H9 (cell line): ENCODE results near the gene MOV10. TPM values are rescaled to one million over a fixed set of nuclear protein-coding genes. Genes with fewer than 3 reads are reported as not detected.
"Not testable (repeated sequence)": the region's sequence is repeated elsewhere in the genome, so short reads cannot be mapped to it uniquely, and the experiment has no call there.

ENCODE experiments used
- DNase-seq: peaks from one replicate; pipeline ENCODE4 v3.0.0-alpha.2; 2017
- H2AFZ ChIP-seq: one replicate; pipeline ENCODE4 v1.6.1; 2013; ENCODE audit warnings: mild to moderate bottlenecking, low read length, control low read depth, moderate library complexity
- H2AK5ac ChIP-seq: 2 replicates; pipeline ENCODE4 v1.6.1; 2013; ENCODE audit warnings: low read length, control low read depth, mixed read lengths; ENCODE audit not compliant: insufficient read length
- H2BK120ac ChIP-seq: one replicate; pipeline ENCODE4 v1.6.1; 2013; ENCODE audit warnings: low read depth, mild to moderate bottlenecking, low read length, control low read depth, inconsistent platforms; ENCODE audit not compliant: poor library complexity, severe bottlenecking
- H2BK12ac ChIP-seq: 2 replicates; pipeline ENCODE4 v1.6.1; 2013; ENCODE audit warnings: low read length, control low read depth, mixed read lengths, low read depth; ENCODE audit not compliant: insufficient read length
- H2BK15ac ChIP-seq: 2 replicates; pipeline ENCODE4 v1.6.1; 2013; ENCODE audit warnings: low read depth, low read length, control low read depth
- H2BK20ac ChIP-seq: one replicate; pipeline ENCODE4 v1.6.1; 2013; ENCODE audit warnings: low read depth, mild to moderate bottlenecking, low read length, control low read depth, inconsistent platforms; ENCODE audit not compliant: poor library complexity, severe bottlenecking
- H2BK5ac ChIP-seq: 2 replicates; pipeline ENCODE4 v1.6.1; 2013; ENCODE audit warnings: low read length, control low read depth, mixed read lengths; ENCODE audit not compliant: insufficient read length
- H3K14ac ChIP-seq: 2 replicates; pipeline ENCODE4 v1.6.1; 2013; ENCODE audit warnings: low read length, control low read depth; ENCODE audit not compliant: insufficient read depth
- H3K18ac ChIP-seq: 2 replicates; pipeline ENCODE4 v1.6.1; 2013; ENCODE audit warnings: low read depth, mild to moderate bottlenecking, mixed read lengths, low read length, control low read depth; ENCODE audit not compliant: insufficient read length
- H3K23ac ChIP-seq: 2 replicates; pipeline ENCODE4 v1.6.1; 2013; ENCODE audit warnings: low read length, control low read depth, mixed read lengths, low read depth; ENCODE audit not compliant: insufficient read length
- H3K23me2 ChIP-seq: 2 replicates; pipeline ENCODE4 v1.6.1; 2013; ENCODE audit warnings: low read depth, mild to moderate bottlenecking, mixed read lengths, low read length, control low read depth; ENCODE audit not compliant: insufficient read length, poor library complexity, severe bottlenecking
- H3K27ac ChIP-seq: 2 replicates; pipeline ENCODE4 v1.5.1; 2013; ENCODE audit warnings: low read length, control low read depth, mixed read lengths, low read depth; ENCODE audit not compliant: insufficient read length
- H3K27me3 ChIP-seq: 2 replicates; pipeline ENCODE4 v1.6.1; 2013; ENCODE audit warnings: low read length, control low read depth, inconsistent platforms; ENCODE audit not compliant: insufficient read depth
- H3K4ac ChIP-seq: 2 replicates; pipeline ENCODE4 v1.6.1; 2013; ENCODE audit warnings: low read depth, mild to moderate bottlenecking, control low read depth, inconsistent platforms, low read length, moderate library complexity
- H3K4me1 ChIP-seq: 2 replicates; pipeline ENCODE4 v1.6.1; 2013; ENCODE audit warnings: low read length, control low read depth, inconsistent platforms; ENCODE audit not compliant: insufficient read depth
- H3K4me2 ChIP-seq: 2 replicates; pipeline ENCODE4 v1.6.1; 2013; ENCODE audit warnings: low read length, control low read depth, mixed read lengths; ENCODE audit not compliant: insufficient read length, insufficient read depth
- H3K56ac ChIP-seq: 2 replicates; pipeline ENCODE4 v1.6.1; 2013; ENCODE audit warnings: low read depth, mild to moderate bottlenecking, mixed read lengths, low read length, control low read depth; ENCODE audit not compliant: insufficient read length
- H3K79me1 ChIP-seq: 2 replicates; pipeline ENCODE4 v1.6.1; 2013; ENCODE audit warnings: low read depth, mild to moderate bottlenecking, moderate library complexity, low read length, control low read depth, inconsistent platforms; ENCODE audit not compliant: insufficient read depth, poor library complexity, severe bottlenecking
- H3K79me2 ChIP-seq: 2 replicates; pipeline ENCODE4 v1.6.1; 2013; ENCODE audit warnings: low read length, control low read depth, inconsistent platforms; ENCODE audit not compliant: insufficient read depth
- H3K9ac ChIP-seq: 2 replicates; pipeline ENCODE4 v1.6.1; 2013; ENCODE audit warnings: low read length, control low read depth, mixed read lengths; ENCODE audit not compliant: insufficient read length; ENCODE audit errors: extremely low read depth
- H3K9me3 ChIP-seq: one replicate; pipeline ENCODE4 v1.6.1; 2013; ENCODE audit warnings: low read depth, low read length, inconsistent platforms; ENCODE audit not compliant: control insufficient read depth
- H3T11ph ChIP-seq: one replicate; pipeline ENCODE4 v1.6.1; 2013; ENCODE audit warnings: mild to moderate bottlenecking, low read length, control low read depth, inconsistent platforms
- H4K20me1 ChIP-seq: one replicate; pipeline ENCODE4 v1.6.1; 2013; ENCODE audit not compliant: control insufficient read depth, insufficient read length, insufficient read depth
- H4K5ac ChIP-seq: 2 replicates; pipeline ENCODE4 v1.6.1; 2013; ENCODE audit warnings: low read depth, mild to moderate bottlenecking, mixed read lengths, low read length, control low read depth; ENCODE audit not compliant: insufficient read length
- H4K8ac ChIP-seq: replicated peaks from 2 replicates; pipeline ENCODE4 v1.6.1; 2013; ENCODE audit warnings: low read length, control low read depth, mixed read lengths, low read depth; ENCODE audit not compliant: insufficient read length
- H4K91ac ChIP-seq: 2 replicates; pipeline ENCODE4 v1.6.1; 2013; ENCODE audit warnings: low read depth, mild to moderate bottlenecking, moderate library complexity, mixed read lengths, low read length, control low read depth; ENCODE audit not compliant: insufficient read length
- H3K27ac Mint-ChIP-seq, 3 experiments: 2 replicates in 2 of 3; 3 replicates in 1 of 3; pipeline ENCODE4 v1.8.0; 2020 to 2021; ENCODE audit warnings: mixed read lengths in 3 of 3, mild to moderate bottlenecking in 1 of 3, moderate library complexity in 1 of 3
- H3K27me3 Mint-ChIP-seq: 2 replicates; pipeline ENCODE4 v1.8.0; 2021; ENCODE audit warnings: low read depth, mild to moderate bottlenecking, moderate library complexity, mixed read lengths
- H3K36me3 Mint-ChIP-seq, 3 experiments: 2 replicates in 2 of 3; 3 replicates in 1 of 3; pipeline ENCODE4 v1.8.0; 2020 to 2021; ENCODE audit warnings: low read depth in 3 of 3, mixed read lengths in 3 of 3; ENCODE audit not compliant: insufficient read depth in 1 of 3
- H3K4me1 Mint-ChIP-seq, 2 experiments: 2 replicates each; pipeline ENCODE4 v1.8.0; 2020; ENCODE audit warnings: mixed read lengths in 2 of 2
- H3K4me3 Mint-ChIP-seq, 2 experiments: 2 replicates in 1 of 2; 3 replicates in 1 of 2; pipeline ENCODE4 v1.8.0; 2020 to 2021; ENCODE audit warnings: mild to moderate bottlenecking in 2 of 2, mixed read lengths in 2 of 2, moderate library complexity in 1 of 2
- H3K9me3 Mint-ChIP-seq, 2 experiments: 2 replicates in 1 of 2; 3 replicates in 1 of 2; pipeline ENCODE4 v1.8.0; 2020; ENCODE audit warnings: mild to moderate bottlenecking in 2 of 2, mixed read lengths in 2 of 2, moderate library complexity in 1 of 2
- WGBS: extraction: QIAGEN DNeasy Blood & Tissue Kit; methylation state at CpG from one replicate; pipeline ENCODE4 v1.1.7; 2013; ENCODE audit warnings: missing lambda C conversion rate, low lambda C conversion rate, mixed read lengths; ENCODE audit not compliant: insufficient read length; ENCODE audit errors: extremely low coverage; 5-methylcytosine and 5-hydroxymethylcytosine counted together
- total RNA-seq: library from RNA; stranded (reverse); gene quantifications from 2 replicates; pipeline ENCODE4 v1.2.1, GENCODE V29; 2021

MOV10 gene
- total RNA-seq, 1 experiment from 2014 or later: 77.8 TPM

DNA sequence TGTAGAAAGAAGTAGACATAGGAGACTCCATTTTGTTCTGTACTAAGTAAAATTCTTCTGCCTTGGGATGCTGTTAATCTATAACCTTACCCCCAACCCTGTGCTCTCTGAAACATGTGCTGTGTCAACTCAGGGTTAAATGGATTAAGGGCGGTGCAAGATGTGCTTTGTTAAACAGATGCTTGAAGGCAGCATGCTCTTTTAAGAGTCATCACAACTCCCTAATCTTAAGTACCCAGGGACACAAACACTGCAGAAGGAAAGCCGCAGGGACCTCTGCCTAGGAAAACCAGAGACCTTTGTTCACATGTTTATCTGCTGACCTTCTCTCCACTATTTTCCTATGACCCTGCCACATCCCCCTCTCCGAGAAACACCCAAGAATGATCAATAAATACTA lies 54.6 kb downstream of the MOV10 start:
- not testable (repeated sequence) for H2AFZ ChIP-seq, H3K27me3 ChIP-seq, H2AK5ac ChIP-seq, H4K91ac ChIP-seq, H3K4me1 ChIP-seq, H3K4ac ChIP-seq, H3K23ac ChIP-seq, H4K20me1 ChIP-seq, H3K4me3 Mint-ChIP-seq, H3K14ac ChIP-seq, H3K18ac ChIP-seq, H2BK20ac ChIP-seq, H3K4me2 ChIP-seq, H2BK15ac ChIP-seq, H2BK5ac ChIP-seq, H3K27ac ChIP-seq, H3K27ac Mint-ChIP-seq, H3T11ph ChIP-seq, H3K36me3 Mint-ChIP-seq, H3K79me1 ChIP-seq, H2BK120ac ChIP-seq, H4K5ac ChIP-seq, H3K9me3 ChIP-seq, H4K8ac ChIP-seq, H3K9me3 Mint-ChIP-seq, DNase-seq, H2BK12ac ChIP-seq, H3K79me2 ChIP-seq, H3K9ac ChIP-seq, H3K56ac ChIP-seq, H3K23me2 ChIP-seq
- Mint-ChIP-seq H3K4me1 (peaks cover 17 to 26% of the 10 kb centered on the region in 2 experiments), H3K27me3 (peaks cover 63% of the 10 kb centered on the region)
- no CpG with 5 or more reads among the region's 3 CpGs for WGBS
